HG03025 (cell line): ENCODE results near the gene PARL.

Source experiments
- ATAC-seq: cut with Tn5 transposase; IDR thresholded peaks from one replicate; pipeline ENCODE4 v1.9.1; 2021; ENCODE audit warnings: mild to moderate bottlenecking, moderate library complexity; ENCODE audit not compliant: unreplicated experiment, low FRiP score

The PARL gene

GRCh38 chr3:183818706-183819624, 65.7 kb downstream of the PARL start:
- ATAC-seq, result no peak

GRCh38 chr3:183818041-183818620, 66.5 kb downstream of the PARL start:
- ATAC-seq, result no peak

GRCh38 chr3:183817639-183818038, 67.0 kb downstream of the PARL start:
- ATAC-seq, result no peak

- no peak for ATAC-seq
These were observed 67.8 kb downstream of the PARL start for GRCh38 chr3:183816681-183817510.

GRCh38 chr3:183815951-183816475, 68.7 kb downstream of the PARL start:
- no peak for ATAC-seq

- ATAC-seq, result no peak
These were observed 69.1 kb downstream of the PARL start for GRCh38 chr3:183815563-183815940.

- ATAC-seq, result no peak
These were observed 70.4 kb downstream of the PARL start for GRCh38 chr3:183814240-183814639.

GRCh38 chr3:183812761-183813445, 71.8 kb downstream of the PARL start:
- ATAC-seq, result no peak

- no peak for ATAC-seq
These were observed 73.0 kb downstream of the PARL start for GRCh38 chr3:183811638-183812037.

- no peak for ATAC-seq
These were observed 73.8 kb downstream of the PARL start for GRCh38 chr3:183810643-183811594.

GRCh38 chr3:183809270-183809669, 75.4 kb downstream of the PARL start:
- ATAC-seq, result no peak

- no peak for ATAC-seq
These were observed 76.3 kb downstream of the PARL start for GRCh38 chr3:183808355-183808754.

- no peak for ATAC-seq
These were observed 76.8 kb downstream of the PARL start for GRCh38 chr3:183807881-183808280.

- no peak for ATAC-seq
These were observed 77.4 kb downstream of the PARL start for GRCh38 chr3:183807209-183807728.

- no peak for ATAC-seq
These were observed 81.7 kb downstream of the PARL start for GRCh38 chr3:183802989-183803388.

- ATAC-seq, result no peak
These were observed 83.1 kb downstream of the PARL start for GRCh38 chr3:183801601-183802000.

GRCh38 chr3:183800243-183800863, 84.3 kb downstream of the PARL start:
- no peak for ATAC-seq

GRCh38 chr3:183799461-183799860, 85.2 kb downstream of the PARL start:
- ATAC-seq, result no peak

GRCh38 chr3:183797996-183798395, 86.7 kb downstream of the PARL start:
- ATAC-seq, result no peak
